Calu3 (cell line): ENCODE results near the gene KMO. TPM values are rescaled to one million over a fixed set of nuclear protein-coding genes. Genes with fewer than 3 reads are reported as not detected.

Source experiments
- BruUV-seq: library from RNA; stranded (reverse); fragments of 400-500 nt; replicated peaks from 2 replicates; lab custom pipeline; 2021; lab: Mats Ljungman, UMichigan
- CTCF ChIA-PET: fragments of 300-600 bp; sonication (Branson Sonifier 250); formaldehyde crosslinking; loops from one replicate; lab custom pipeline; 2022; ENCODE audit warnings: antibody characterized with exemption; lab: Charles Lee
- DNase-seq: peaks from one replicate; pipeline ENCODE4 v3.0.0; 2022
- H3K27ac Mint-ChIP-seq: one replicate; pipeline ENCODE4 v1.8.0; 2022; ENCODE audit warnings: mixed read lengths; ENCODE audit not compliant: unreplicated experiment
- H3K27me3 Mint-ChIP-seq: one replicate; pipeline ENCODE4 v1.8.0; 2022; ENCODE audit warnings: mixed read lengths; ENCODE audit not compliant: unreplicated experiment
- H3K36me3 Mint-ChIP-seq: one replicate; pipeline ENCODE4 v1.8.0; 2022; ENCODE audit warnings: mild to moderate bottlenecking, moderate library complexity, mixed read lengths; ENCODE audit not compliant: insufficient read depth, unreplicated experiment
- H3K4me1 Mint-ChIP-seq: one replicate; pipeline ENCODE4 v1.8.0; 2022; ENCODE audit warnings: mild to moderate bottlenecking, low read depth, mixed read lengths; ENCODE audit not compliant: unreplicated experiment
- H3K4me3 Mint-ChIP-seq: one replicate; pipeline ENCODE4 v1.8.0; 2022; ENCODE audit warnings: mild to moderate bottlenecking, low read depth, moderate library complexity, mixed read lengths; ENCODE audit not compliant: unreplicated experiment
- H3K9me3 Mint-ChIP-seq: one replicate; pipeline ENCODE4 v1.8.0; 2022; ENCODE audit warnings: low read depth, mixed read lengths; ENCODE audit not compliant: unreplicated experiment
- intact Hi-C: fragments of 100-400 bp; cut with micrococcal nuclease; formaldehyde crosslinking; loops from one replicate; pipeline ENCODE4 v1.10.0; 2022; ENCODE audit not compliant: unreplicated experiment
- total RNA-seq: library from RNA; stranded (reverse); gene quantifications from 2 replicates; pipeline ENCODE4 v1.2.3, GENCODE V29; 2022
- TF ChIP-seq, protein P1 (sequence below): fragments of 200-600 bp; IDR thresholded peaks from one replicate; pipeline ENCODE4 v1.8.0; 2022; ENCODE audit warnings: antibody characterized with exemption; ENCODE audit not compliant: unreplicated experiment

Gene KMO
- total RNA-seq, 1 experiment from 2014 or later, result 0.85 TPM

DNA sequence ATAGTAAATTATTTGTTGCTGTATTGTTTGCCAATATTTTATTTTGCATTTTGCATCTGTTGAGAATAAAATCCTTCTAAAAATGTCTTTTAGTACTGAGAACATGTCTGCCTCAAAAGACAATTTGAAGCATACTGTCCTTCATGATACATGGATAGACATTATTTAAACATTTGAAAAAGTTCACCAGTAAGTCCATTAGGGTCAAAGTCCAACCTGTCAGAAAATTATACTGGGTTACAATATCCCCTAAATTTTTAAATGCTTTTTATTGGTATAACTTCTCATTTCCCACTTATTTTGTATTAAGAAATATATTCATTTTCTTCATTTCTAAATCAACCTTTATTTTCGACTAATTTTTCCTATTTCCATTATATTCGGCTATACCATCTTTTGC is 98.7 kb downstream of the KMO start:
- Mint-ChIP-seq H3K36me3 (peaks cover 6% of the 10 kb centered on the region), H3K4me1 (peaks cover 11% of the 10 kb centered on the region), H3K9me3 (no peaks in the 10 kb centered on the region), H3K27me3 (no peaks in the 10 kb centered on the region), H3K4me3 (no peak overlapping the region), H3K27ac (no peak overlapping the region)
- CTCF ChIA-PET, result no interaction called here
- no TSS peak for BruUV-seq
- DNase-seq, result no peak
- intact Hi-C loops, result no loop called here
- TF ChIP-seq, protein P1, sequence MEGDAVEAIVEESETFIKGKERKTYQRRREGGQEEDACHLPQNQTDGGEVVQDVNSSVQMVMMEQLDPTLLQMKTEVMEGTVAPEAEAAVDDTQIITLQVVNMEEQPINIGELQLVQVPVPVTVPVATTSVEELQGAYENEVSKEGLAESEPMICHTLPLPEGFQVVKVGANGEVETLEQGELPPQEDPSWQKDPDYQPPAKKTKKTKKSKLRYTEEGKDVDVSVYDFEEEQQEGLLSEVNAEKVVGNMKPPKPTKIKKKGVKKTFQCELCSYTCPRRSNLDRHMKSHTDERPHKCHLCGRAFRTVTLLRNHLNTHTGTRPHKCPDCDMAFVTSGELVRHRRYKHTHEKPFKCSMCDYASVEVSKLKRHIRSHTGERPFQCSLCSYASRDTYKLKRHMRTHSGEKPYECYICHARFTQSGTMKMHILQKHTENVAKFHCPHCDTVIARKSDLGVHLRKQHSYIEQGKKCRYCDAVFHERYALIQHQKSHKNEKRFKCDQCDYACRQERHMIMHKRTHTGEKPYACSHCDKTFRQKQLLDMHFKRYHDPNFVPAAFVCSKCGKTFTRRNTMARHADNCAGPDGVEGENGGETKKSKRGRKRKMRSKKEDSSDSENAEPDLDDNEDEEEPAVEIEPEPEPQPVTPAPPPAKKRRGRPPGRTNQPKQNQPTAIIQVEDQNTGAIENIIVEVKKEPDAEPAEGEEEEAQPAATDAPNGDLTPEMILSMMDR, result no peak

DNA sequence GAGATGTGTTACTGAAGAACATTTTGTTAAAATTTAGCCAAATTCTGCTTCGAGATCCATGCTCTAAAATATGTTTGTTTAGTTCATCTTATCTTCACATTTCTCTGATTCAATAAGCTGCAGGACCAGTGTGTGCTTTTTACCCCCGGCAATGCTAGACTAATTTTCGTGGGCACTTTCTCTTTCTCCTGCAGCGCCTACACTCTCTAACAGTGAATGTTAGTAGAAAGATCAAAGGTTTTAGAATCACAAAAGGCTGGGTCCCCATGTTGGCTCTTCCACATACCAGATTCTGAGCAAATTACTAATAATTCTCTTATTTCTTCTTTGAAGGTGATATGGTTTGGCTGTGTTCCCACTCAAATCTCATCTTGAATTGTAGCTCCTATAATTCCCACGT is 99.5 kb downstream of the KMO start:
- Mint-ChIP-seq H3K4me1 (peaks cover 11% of the 10 kb centered on the region), H3K36me3 (peaks cover 6% of the 10 kb centered on the region), H3K9me3 (no peaks in the 10 kb centered on the region), H3K27me3 (no peaks in the 10 kb centered on the region), H3K27ac (no peak overlapping the region), H3K4me3 (no peak overlapping the region)
- TF ChIP-seq, protein P1, result no peak
- CTCF ChIA-PET, result no interaction called here
- BruUV-seq, result no TSS peak
- DNase-seq, result no peak
- intact Hi-C loops, result no loop called here

DNA sequence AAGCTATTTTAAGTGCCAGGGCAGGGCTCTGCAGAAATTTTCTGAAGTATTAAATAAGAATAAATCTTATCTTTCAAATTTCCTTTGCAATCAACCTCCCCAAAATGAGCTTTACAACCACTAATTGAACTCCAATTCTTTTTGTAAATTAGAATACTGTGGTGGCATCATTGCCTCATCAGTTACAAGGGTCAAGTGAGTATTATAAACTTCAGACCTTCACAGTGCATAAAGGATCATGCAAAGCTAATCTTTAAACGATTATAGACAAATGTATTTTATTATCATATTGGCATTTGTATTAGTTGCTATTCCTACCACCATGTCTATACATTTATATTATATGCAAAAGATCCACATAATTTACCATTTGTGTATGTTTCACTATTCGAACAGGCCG is 100.8 kb downstream of the KMO start:
- Mint-ChIP-seq H3K4me1 (peaks cover 22% of the 10 kb centered on the region), H3K27me3 (no peaks in the 10 kb centered on the region), H3K9me3 (no peaks in the 10 kb centered on the region), H3K36me3 (peaks cover 6% of the 10 kb centered on the region), H3K27ac (no peak overlapping the region), H3K4me3 (no peak overlapping the region)
- CTCF ChIA-PET, result no interaction called here
- DNase-seq, result no peak
- no TSS peak for BruUV-seq
- intact Hi-C loops, result no loop called here
- TF ChIP-seq, protein P1, result no peak

DNA sequence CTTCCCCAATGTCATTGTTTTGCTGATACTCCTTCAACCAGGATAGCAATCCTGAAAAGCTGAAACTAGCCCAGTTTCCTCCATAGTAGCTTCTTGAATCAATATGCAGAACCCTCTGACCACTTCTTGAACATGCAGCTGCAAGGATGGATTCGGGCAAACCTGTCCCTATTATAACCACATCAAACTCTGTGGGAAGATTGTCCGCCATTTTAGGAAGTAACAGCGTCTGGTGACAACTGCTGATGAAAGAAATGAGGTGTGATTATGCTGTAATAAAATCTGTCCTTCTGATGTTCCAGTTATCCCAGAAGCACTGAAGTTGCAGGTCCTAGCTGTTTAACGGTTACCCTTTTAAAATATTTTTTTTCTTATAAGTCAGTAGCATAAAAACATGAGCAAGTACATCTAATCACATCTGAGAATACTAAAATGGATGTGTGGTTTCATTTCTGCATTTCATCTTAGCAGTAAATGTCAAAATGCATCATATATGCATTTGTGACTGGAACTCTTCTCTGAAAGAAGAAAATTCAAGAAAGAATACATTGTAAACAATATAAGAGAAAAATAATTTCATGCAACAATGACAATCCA is 103.5 kb downstream of the KMO start:
- Mint-ChIP-seq H3K9me3 (peaks cover 1% of the 10 kb centered on the region), H3K36me3 (peaks cover 28% of the 10 kb centered on the region), H3K27me3 (no peaks in the 10 kb centered on the region), H3K4me1 (peaks cover 39% of the 10 kb centered on the region), H3K27ac (no peak overlapping the region), H3K4me3 (no peak overlapping the region)
- BruUV-seq, result no TSS peak
- CTCF ChIA-PET, result no interaction called here
- DNase-seq, result no peak
- intact Hi-C loops, result no loop called here
- TF ChIP-seq, protein P1, result no peak
